PC-3 (cell line): Measurements from ENCODE around the gene SURF4. TPM values are rescaled to one million over a fixed set of nuclear protein-coding genes. Genes with fewer than 3 reads are reported as not detected.
A peak's percentile ranks its signal among the peaks of the same experiment; 100 is the strongest.

Experiments
- ATAC-seq: fragments of 200-7000 bp; cut with Tn5 transposase; 2 replicates; pipeline ENCODE4 v1.9.1; 2020; ENCODE audit warnings: mild to moderate bottlenecking, moderate library complexity
- BruUV-seq: library from RNA; stranded (reverse); fragments of 400-500 nt; replicated peaks from 2 replicates; lab custom pipeline; 2021; lab: Mats Ljungman, UMichigan
- CTCF ChIA-PET: fragments of 300-600 bp; sonication (Branson Sonifier 250); formaldehyde crosslinking; loops from one replicate; lab custom pipeline; 2022; ENCODE audit warnings: antibody characterized with exemption; lab: Charles Lee
- POLR2A ChIA-PET: fragments of 300-600 bp; sonication (Branson Sonifier 250); formaldehyde crosslinking; loops from one replicate; lab custom pipeline; 2022; ENCODE audit warnings: antibody characterized with exemption; ENCODE audit not compliant: unreplicated experiment; lab: Charles Lee
- DNase-seq: peaks from one replicate; pipeline ENCODE4 v3.0.0-alpha.2; 2015
- H2AFZ ChIP-seq: fragments of 300-600 bp; sonication (generic); 2 replicates; pipeline ENCODE4 v1.6.0; 2016; ENCODE audit warnings: antibody characterized with exemption, low read length
- H3F3A ChIP-seq: fragments of 300-600 bp; sonication (generic); one replicate; pipeline ENCODE4 v1.6.0; 2017; ENCODE audit warnings: antibody characterized with exemption, low read length, control low read depth, mild to moderate bottlenecking; ENCODE audit not compliant: unreplicated experiment
- H3K27ac ChIP-seq: fragments of 300-600 bp; sonication (generic); 2 replicates; pipeline ENCODE4 v1.5.1; 2016; ENCODE audit warnings: mild to moderate bottlenecking, low read length
- H3K27me3 ChIP-seq: fragments of 300-600 bp; sonication (generic); 2 replicates; pipeline ENCODE4 v1.6.1; 2016; ENCODE audit warnings: low read length, mixed read lengths
- H3K36me3 ChIP-seq: fragments of 300-600 bp; sonication (generic); 2 replicates; pipeline ENCODE4 v1.6.1; 2016; ENCODE audit warnings: low read depth, mixed run types, low read length, mixed read lengths
- H3K4me1 ChIP-seq: fragments of 300-600 bp; sonication (generic); 2 replicates; pipeline ENCODE4 v1.5.1; 2016; ENCODE audit warnings: low read length; ENCODE audit not compliant: insufficient read depth
- H3K4me2 ChIP-seq: fragments of 300-600 bp; sonication (generic); 2 replicates; pipeline ENCODE4 v1.6.0; 2016; ENCODE audit warnings: low read length
- H3K4me3 ChIP-seq: fragments of 300-600 bp; sonication (generic); 2 replicates; pipeline ENCODE4 v1.5.1; 2016; ENCODE audit warnings: mild to moderate bottlenecking, low read length, mixed read lengths
- H3K79me2 ChIP-seq: fragments of 300-600 bp; sonication (generic); 2 replicates; pipeline ENCODE4 v1.6.1; 2017; ENCODE audit warnings: low read length, mixed read lengths
- H3K9ac ChIP-seq: fragments of 300-600 bp; sonication (generic); 2 replicates; pipeline ENCODE4 v1.6.0; 2016; ENCODE audit warnings: mild to moderate bottlenecking, low read length
- H3K9me2 ChIP-seq: fragments of 300-600 bp; sonication (generic); replicated peaks from 2 replicates; pipeline ENCODE4 v1.6.1; 2016; ENCODE audit warnings: mixed run types, low read length, mixed read lengths
- H3K9me3 ChIP-seq: fragments of 300-600 bp; sonication (generic); 2 replicates; pipeline ENCODE4 v1.6.1; 2016; ENCODE audit warnings: low read length, mixed read lengths
- H4K20me1 ChIP-seq: fragments of 300-600 bp; sonication (generic); 2 replicates; pipeline ENCODE4 v1.6.1; 2016; ENCODE audit warnings: low read length, mixed read lengths
- CTCF ChIP-seq: fragments of 300-600 bp; sonication (generic); conservative IDR thresholded peaks from 2 replicates; pipeline ENCODE4 v1.5.1; 2017; ENCODE audit warnings: antibody characterized with exemption, low read depth, mild to moderate bottlenecking, low read length
- EZH2 ChIP-seq: fragments of 300-600 bp; sonication (generic); IDR thresholded peaks from one replicate; pipeline ENCODE4 v1.6.1; 2017; ENCODE audit warnings: antibody characterized with exemption, mild to moderate bottlenecking, low read length; ENCODE audit not compliant: unreplicated experiment
- EZH2phosphoT487 ChIP-seq: fragments of 300-600 bp; sonication (generic); IDR thresholded peaks from 2 replicates; pipeline ENCODE4 v1.6.1; 2018; ENCODE audit warnings: mild to moderate bottlenecking, antibody characterized with exemption, low read length, borderline replicate concordance
- intact Hi-C: fragments of 100-400 bp; cut with micrococcal nuclease; formaldehyde crosslinking; loops from 2 replicates; pipeline ENCODE4 v1.9.0; 2023
- total RNA-seq: library from RNA; depleted of rRNA; stranded (reverse); fragments of >200 nt; gene quantifications from 2 replicates; pipeline ENCODE4 v1.2.3, GENCODE V29; 2014

Gene SURF4
- total RNA-seq, 1 experiment from 2014 or later: 161 TPM

GRCh38 chr9:133348718-133349573 lies 26.9 kb downstream of the SURF4 start:
- Histone ChIP-seq H4K20me1 (peaks cover 24% of the 10 kb centered on the region), H2AFZ (no peak overlapping the region), H3K27me3 (no peaks in the 10 kb centered on the region), H3K9me2 (no peaks in the 10 kb centered on the region), H3K4me1 (peaks cover 13% of the 10 kb centered on the region), H3K9ac (peak overlapping the region; percentile 100), H3K36me3 (peaks cover 41% of the 10 kb centered on the region), H3F3A (peaks cover 13% of the 10 kb centered on the region), H3K4me3 (peak overlapping the region; percentile 100), H3K27ac (peak overlapping the region; percentile 73), H3K79me2 (peaks cover 48% of the 10 kb centered on the region), H3K4me2 (peak overlapping the region; percentile 93), H3K9me3 (no peaks in the 10 kb centered on the region)
- ChIA-PET CTCF (no interaction called here), POLR2A (interaction anchor here (0.5 kb wide), 1 partner anchor 42 kb away, joined by 3 read pairs; no protein-coding TSS in a partner anchor)
- TSS peak; percentile 57 for BruUV-seq
- DNase-seq (no peak), ATAC-seq (no peak)
- no peak for TF ChIP-seq CTCF
- no peak for TF ChIP-seq EZH2phosphoT487
- no peak for TF ChIP-seq EZH2
- intact Hi-C loops: no loop called here

GRCh38 chr9:133347985-133348717 lies 27.7 kb downstream of the SURF4 start, which contains the start of the genes MED22 and RPL7A:
TSS of gene MED22 (minus strand) at chr9:133348131. CDS start at chr9:133346662, 1,469 bp downstream.
TSS of gene RPL7A (plus strand) at chr9:133348218. CDS start at chr9:133348244, 26 bp downstream.
- ChIA-PET CTCF (no interaction called here), POLR2A (no interaction called here)
- peaks cover 24% of the 10 kb centered on the region for H4K20me1 ChIP-seq
- H3K9me3 ChIP-seq: no peaks in the 10 kb centered on the region
- no TSS peak for BruUV-seq
- H3F3A ChIP-seq: peaks cover 7% of the 10 kb centered on the region
- peak within 1 kb of the TSS; percentile 100 for H3K4me3 ChIP-seq
- peak within 1 kb of the TSS; percentile 100 for H3K9ac ChIP-seq
- peak within 1 kb of the TSS; percentile 73 for H3K27ac ChIP-seq
- peak within 1 kb of the TSS; percentile 93 for H3K4me2 ChIP-seq
- peaks cover 13% of the 10 kb centered on the region for H3K4me1 ChIP-seq
- peaks cover 48% of the 10 kb centered on the region for H3K79me2 ChIP-seq
- H2AFZ ChIP-seq: peak within 1 kb of the TSS; percentile 63
- H3K9me2 ChIP-seq: no peaks in the 10 kb centered on the region
- H3K36me3 ChIP-seq: peaks cover 41% of the 10 kb centered on the region
- no peaks in the 10 kb centered on the region for H3K27me3 ChIP-seq
- DNase-seq (peak; percentile 91), ATAC-seq (peak; percentile 71)
- TF ChIP-seq EZH2 (no peak), EZH2phosphoT487 (no peak), CTCF (no peak)
- intact Hi-C loops: no loop called here
